ENCODE data around the gene CORO6. TPM values are rescaled to one million over a fixed set of nuclear protein-coding genes. Genes with fewer than 3 reads are reported as not detected.

CORO6 gene
- total and polyA plus RNA-seq, 2 donors (not counting 1 experiment from before 2014, with no cell fraction given), result 1.4 to 4.0 TPM

GRCh38 chr17:29575511-29576213, 47.0 kb downstream of the CORO6 start:
- no peak overlapping the region for H3K27ac Mint-ChIP-seq
- DNase-seq (no peak), ATAC-seq (ENCODE audit: low read depth) (no peak)
- no peaks in the 10 kb centered on the region for H3K27me3 Mint-ChIP-seq
- TF ChIP-seq EZH2 (IDR thresholded peaks at IDR 0.05; ENCODE audit: borderline replicate concordance, insufficient read depth, low read depth, low read length, poor library complexity, severe bottlenecking), result no peak
- no peak for TF ChIP-seq CTCF (IDR thresholded peaks at IDR 0.05)
- intact Hi-C loops (cut with micrococcal nuclease), result no loop called here
- H3K4me3 ChIP-seq (ENCODE audit: control extremely low read depth in 1 of 5, extremely low read depth in 1 of 5, insufficient read depth in 1 of 5, low read depth in 2 of 5, low read length in 4 of 5), result no peak overlapping the region
- no peak overlapping the region for H3K9ac ChIP-seq (ENCODE audit: low read length)
- CTCF ChIA-PET, result interaction anchor here (0.9 to 24.3 kb wide), 10 partner anchors 8 to 518 kb away, joined by 3 to 336 read pairs (median 4); partner anchors contain the start of genes ABHD15 and ANKRD13B
- H3K4me2 ChIP-seq (replicated peaks; ENCODE audit: low read depth, low read length, poor library complexity, severe bottlenecking), result peak overlapping the region; percentile 37
- H3K36me3 ChIP-seq (replicated peaks in 1 of 2; ENCODE audit: control extremely low read depth in 1 of 2, control insufficient read depth in 1 of 2, extremely low read depth in 1 of 2, insufficient read depth in 2 of 2, low read length in 1 of 2), result peaks cover 0 to 60% of the 10 kb centered on the region in 2 experiments
- peaks cover 48% of the 10 kb centered on the region for H4K20me1 ChIP-seq (ENCODE audit: control insufficient read depth, insufficient read depth, low read length, poor library complexity, severe bottlenecking)
- no peak overlapping the region for H3K27ac ChIP-seq (ENCODE audit: low read length in 2 of 2)
- H2AFZ ChIP-seq (ENCODE audit: insufficient read depth, low read depth, low read length, poor library complexity, severe bottlenecking), result no peak overlapping the region
- peaks cover 19% of the 10 kb centered on the region for H3K4me1 Mint-ChIP-seq
- H3K4me3 Mint-ChIP-seq, result no peak overlapping the region
- H3K27me3 ChIP-seq (replicated peaks in 1 of 4; ENCODE audit: control extremely low read depth in 1 of 4, control insufficient read depth in 3 of 4, insufficient read depth in 4 of 4, low read length in 3 of 4), result no peaks in the 10 kb centered on the region
- H3K9me3 Mint-ChIP-seq (ENCODE audit: insufficient read depth), result no peaks in the 10 kb centered on the region
- POLR2A ChIA-PET, result no interaction called here
- 96% methylated on average over 26 of the region's 28 CpGs for WGBS (ENCODE audit: insufficient coverage)
- peaks cover 23% of the 10 kb centered on the region for H3K79me2 ChIP-seq (ENCODE audit: control insufficient read depth, insufficient read depth, low read length)
- H3K4me1 ChIP-seq (ENCODE audit: control insufficient read depth in 2 of 2, insufficient read depth in 2 of 2, low read length in 2 of 2), result peaks cover 9 to 23% of the 10 kb centered on the region in 2 donors
- H3K9me3 ChIP-seq (ENCODE audit: control extremely low read depth in 1 of 3, control insufficient read depth in 2 of 3, insufficient read depth in 1 of 3, low read length in 2 of 3), result no peaks in the 10 kb centered on the region
